Activated T-cell treated with anti-CD3 and anti-CD28 coated beads, Interleukin-2, amount 50 U/mL, for 24 hours (primary cell): ENCODE results near the gene NHS.

Experiments
- DNase-seq: peaks from one replicate; pipeline ENCODE4 v3.0.0-alpha.2; 2020
- H3K27ac Mint-ChIP-seq: 2 replicates; pipeline ENCODE4 v1.8.0; 2020; ENCODE audit warnings: mild to moderate bottlenecking, mixed read lengths
- H3K27me3 Mint-ChIP-seq: 2 replicates; pipeline ENCODE4 v1.8.0; 2020; ENCODE audit warnings: mixed read lengths
- H3K36me3 Mint-ChIP-seq: 2 replicates; pipeline ENCODE4 v1.8.0; 2020; ENCODE audit warnings: low read depth, mixed read lengths
- H3K4me1 Mint-ChIP-seq: 2 replicates; pipeline ENCODE4 v1.8.0; 2020; ENCODE audit warnings: low read depth, mixed read lengths
- H3K4me3 Mint-ChIP-seq: 2 replicates; pipeline ENCODE4 v1.8.0; 2020; ENCODE audit warnings: mild to moderate bottlenecking, moderate library complexity, mixed read lengths
- H3K9me3 Mint-ChIP-seq: 2 replicates; pipeline ENCODE4 v1.8.0; 2020; ENCODE audit warnings: mixed read lengths

The NHS gene

DNA sequence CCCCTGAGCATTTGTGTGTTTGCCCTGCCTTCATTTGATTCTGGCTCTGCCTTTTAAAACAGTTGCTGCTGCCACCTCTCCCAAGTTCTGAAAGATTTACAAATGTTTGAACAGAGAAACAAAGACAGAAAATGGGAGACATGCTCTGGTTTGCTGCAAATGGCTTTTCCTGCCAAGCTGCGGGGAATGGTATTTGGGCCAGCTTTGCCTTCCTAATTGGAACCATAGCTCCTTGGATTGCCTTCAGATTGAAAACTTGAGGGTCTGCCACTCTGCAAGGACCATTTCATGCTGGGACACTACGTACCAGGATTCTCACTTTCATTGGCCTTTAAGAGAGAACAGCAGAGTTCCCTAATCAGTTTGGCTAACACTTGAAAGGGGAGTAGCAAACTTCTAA, 74.9 kb downstream of the NHS start:
- peaks cover 29% of the 10 kb centered on the region for H3K27me3 Mint-ChIP-seq
- no peaks in the 10 kb centered on the region for H3K4me1 Mint-ChIP-seq
- no peak overlapping the region for H3K4me3 Mint-ChIP-seq
- no peaks in the 10 kb centered on the region for H3K9me3 Mint-ChIP-seq
- no peak for DNase-seq
- H3K27ac Mint-ChIP-seq, result no peak overlapping the region
- no peaks in the 10 kb centered on the region for H3K36me3 Mint-ChIP-seq

DNA sequence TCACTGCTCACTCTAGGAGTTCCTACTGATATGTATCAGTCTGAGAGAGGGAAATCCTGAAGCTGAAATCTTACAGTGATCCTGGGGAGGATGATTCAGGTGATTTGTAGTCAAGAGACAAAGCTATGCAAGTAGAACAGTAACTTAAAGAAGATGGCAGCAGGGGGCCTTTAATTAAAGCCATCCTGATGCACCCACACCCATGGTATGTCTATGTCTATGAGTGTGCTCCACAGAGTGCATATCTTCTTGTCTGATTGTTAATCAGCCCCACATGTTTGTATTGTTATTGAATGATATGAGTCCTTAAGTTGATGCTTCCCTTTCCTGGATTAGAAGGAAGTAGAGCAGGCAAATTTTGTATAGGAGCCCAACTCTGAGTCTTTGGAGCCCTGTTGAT, 78.8 kb downstream of the NHS start:
- H3K4me3 Mint-ChIP-seq, result no peak overlapping the region
- no peaks in the 10 kb centered on the region for H3K36me3 Mint-ChIP-seq
- no peak for DNase-seq
- H3K27ac Mint-ChIP-seq, result no peak overlapping the region
- H3K27me3 Mint-ChIP-seq, result peaks cover 26% of the 10 kb centered on the region
- H3K9me3 Mint-ChIP-seq, result no peaks in the 10 kb centered on the region
- no peaks in the 10 kb centered on the region for H3K4me1 Mint-ChIP-seq

DNA sequence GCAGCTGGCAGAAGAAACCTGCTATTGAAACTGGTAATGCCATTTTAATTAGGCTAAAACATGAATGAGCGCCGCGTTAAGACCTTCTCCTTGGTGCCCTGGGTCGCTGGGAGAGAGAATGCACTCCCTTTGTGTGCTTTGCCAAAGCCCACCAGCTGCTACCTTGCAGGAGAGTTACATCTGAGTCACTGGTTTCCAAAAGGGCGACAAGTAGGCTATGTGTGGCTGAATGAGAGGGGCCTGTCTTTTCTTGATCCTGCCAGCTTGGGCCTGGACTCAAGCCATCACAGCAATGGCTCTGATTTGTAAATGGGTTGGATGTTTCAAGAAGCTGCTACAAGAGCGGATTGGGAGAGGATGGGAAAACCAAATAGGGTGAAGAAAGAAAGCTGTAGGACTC, 81.5 kb downstream of the NHS start:
- Mint-ChIP-seq H3K36me3 (no peaks in the 10 kb centered on the region), H3K27ac (no peak overlapping the region), H3K4me3 (no peak overlapping the region), H3K4me1 (no peaks in the 10 kb centered on the region), H3K27me3 (peaks cover 36% of the 10 kb centered on the region), H3K9me3 (no peaks in the 10 kb centered on the region)
- DNase-seq, result no peak

DNA sequence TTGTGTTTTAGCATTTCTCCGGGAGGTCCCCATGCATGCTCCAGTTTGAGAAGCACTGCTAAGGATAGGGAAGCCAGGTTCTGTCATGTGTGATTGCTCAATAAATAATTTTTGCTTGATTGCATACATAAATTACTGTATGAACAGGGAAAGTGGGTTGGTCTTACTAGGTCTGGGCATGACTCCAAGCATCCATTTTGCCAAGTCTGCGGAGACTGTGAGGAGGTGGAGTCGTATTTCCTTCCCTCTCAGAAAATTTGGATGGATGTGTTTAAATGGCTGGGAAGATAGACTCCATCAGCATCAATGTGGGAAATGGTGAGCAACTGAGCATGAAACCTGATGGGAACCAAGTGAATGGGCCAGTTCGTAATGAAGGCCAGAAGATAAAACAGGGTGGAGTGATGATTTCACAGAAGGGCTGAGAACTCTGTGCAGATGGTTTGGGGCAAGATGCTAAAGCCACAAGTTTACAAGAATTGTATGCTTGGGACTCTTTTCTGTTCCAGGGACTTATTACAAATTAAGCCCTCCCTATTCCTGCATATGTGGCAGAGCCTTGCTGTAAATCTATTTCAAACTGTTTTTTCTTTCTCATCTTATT, 84.1 kb downstream of the NHS start:
- DNase-seq, result no peak
- Mint-ChIP-seq H3K9me3 (no peaks in the 10 kb centered on the region), H3K27me3 (peaks cover 48% of the 10 kb centered on the region), H3K27ac (no peak overlapping the region), H3K4me3 (no peak overlapping the region), H3K4me1 (no peaks in the 10 kb centered on the region), H3K36me3 (no peaks in the 10 kb centered on the region)

DNA sequence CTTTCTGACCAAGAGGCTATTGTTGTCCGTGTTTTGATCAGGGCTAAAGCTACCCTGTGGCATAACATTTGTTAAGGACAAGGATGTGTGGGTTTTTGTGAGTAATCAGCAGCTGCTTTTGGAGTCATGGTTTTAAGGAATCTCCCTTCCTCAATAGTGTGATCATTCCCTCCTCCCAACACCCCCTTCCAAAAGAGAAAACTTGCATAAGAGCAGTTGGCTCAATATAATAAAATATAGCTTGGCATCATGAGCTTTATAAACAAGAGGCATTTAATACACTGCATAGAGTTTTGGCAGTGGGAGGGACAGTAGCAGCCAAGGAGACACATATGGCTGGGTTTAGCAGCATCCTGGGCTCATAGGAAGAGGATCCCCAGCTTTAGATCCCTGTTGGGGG, 84.7 kb downstream of the NHS start:
- Mint-ChIP-seq H3K9me3 (no peaks in the 10 kb centered on the region), H3K27ac (no peak overlapping the region), H3K27me3 (peaks cover 44% of the 10 kb centered on the region), H3K4me3 (no peak overlapping the region), H3K36me3 (no peaks in the 10 kb centered on the region), H3K4me1 (no peaks in the 10 kb centered on the region)
- DNase-seq, result no peak

DNA sequence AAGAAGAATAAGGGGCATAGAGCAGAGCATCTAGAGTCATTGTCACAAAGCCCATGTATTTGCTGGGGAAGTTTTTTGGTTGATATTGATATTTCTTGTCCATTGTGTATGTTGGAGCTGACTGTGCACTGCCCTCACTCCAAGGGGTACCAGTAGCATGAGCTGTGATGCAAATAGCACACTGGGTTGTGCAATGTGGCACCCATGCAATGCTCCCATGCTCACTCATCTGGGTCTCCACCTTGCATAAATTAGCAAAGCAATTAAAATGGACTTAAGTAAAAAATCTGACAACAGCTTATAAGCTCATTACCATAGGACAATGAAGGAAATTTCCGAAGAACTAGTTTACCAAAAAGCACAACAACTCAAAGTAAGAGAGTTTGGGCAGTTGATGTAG, 87.9 kb downstream of the NHS start:
- H3K27ac Mint-ChIP-seq, result no peak overlapping the region
- no peaks in the 10 kb centered on the region for H3K9me3 Mint-ChIP-seq
- no peak overlapping the region for H3K4me3 Mint-ChIP-seq
- H3K36me3 Mint-ChIP-seq, result no peaks in the 10 kb centered on the region
- no peaks in the 10 kb centered on the region for H3K4me1 Mint-ChIP-seq
- peaks cover 44% of the 10 kb centered on the region for H3K27me3 Mint-ChIP-seq
- no peak for DNase-seq

DNA sequence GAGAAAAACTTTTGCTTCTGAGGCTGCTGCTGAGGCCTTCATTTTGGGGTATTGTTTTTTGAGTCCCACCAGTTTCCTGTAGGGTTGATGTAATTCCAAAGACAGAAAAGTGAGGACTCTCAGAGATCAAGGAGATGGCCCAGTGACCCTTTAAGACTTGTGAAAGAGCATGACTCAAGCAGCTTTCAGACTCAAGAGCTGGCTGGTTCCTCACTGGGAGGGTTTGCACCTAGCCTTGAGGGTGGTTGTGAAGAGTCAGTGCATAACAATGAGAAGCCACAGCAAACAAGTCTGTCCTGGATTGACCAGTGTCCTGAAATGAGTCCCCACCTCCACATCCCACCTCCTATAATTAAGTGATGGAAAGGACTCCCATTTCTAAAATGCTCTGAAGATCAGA, 89.2 kb downstream of the NHS start:
- Mint-ChIP-seq H3K27me3 (peaks cover 43% of the 10 kb centered on the region), H3K9me3 (no peaks in the 10 kb centered on the region), H3K4me3 (no peak overlapping the region), H3K36me3 (no peaks in the 10 kb centered on the region), H3K27ac (no peak overlapping the region), H3K4me1 (no peaks in the 10 kb centered on the region)
- DNase-seq, result no peak

DNA sequence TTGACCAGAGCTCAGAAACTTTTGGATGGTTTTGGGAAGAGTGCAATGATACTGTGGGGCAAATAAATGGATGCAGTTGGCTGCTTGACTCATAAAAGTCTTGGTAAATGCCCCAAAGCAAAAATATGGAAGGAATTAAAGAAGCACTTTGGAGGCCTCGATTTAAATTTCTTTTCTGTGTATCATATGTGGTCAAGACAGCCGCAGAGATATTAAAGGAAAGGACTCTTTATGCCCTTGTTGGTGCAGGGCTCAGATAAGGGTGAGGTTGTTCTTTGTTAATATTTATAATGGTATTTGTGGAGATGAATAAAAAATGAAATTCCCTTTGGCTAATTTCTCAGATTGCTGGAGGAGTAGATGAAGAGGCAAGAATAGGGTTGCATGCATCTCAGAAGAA, 90.2 kb downstream of the NHS start:
- Mint-ChIP-seq H3K4me1 (no peaks in the 10 kb centered on the region), H3K9me3 (no peaks in the 10 kb centered on the region), H3K27ac (no peak overlapping the region), H3K27me3 (peaks cover 44% of the 10 kb centered on the region), H3K36me3 (no peaks in the 10 kb centered on the region), H3K4me3 (no peak overlapping the region)
- no peak for DNase-seq

DNA sequence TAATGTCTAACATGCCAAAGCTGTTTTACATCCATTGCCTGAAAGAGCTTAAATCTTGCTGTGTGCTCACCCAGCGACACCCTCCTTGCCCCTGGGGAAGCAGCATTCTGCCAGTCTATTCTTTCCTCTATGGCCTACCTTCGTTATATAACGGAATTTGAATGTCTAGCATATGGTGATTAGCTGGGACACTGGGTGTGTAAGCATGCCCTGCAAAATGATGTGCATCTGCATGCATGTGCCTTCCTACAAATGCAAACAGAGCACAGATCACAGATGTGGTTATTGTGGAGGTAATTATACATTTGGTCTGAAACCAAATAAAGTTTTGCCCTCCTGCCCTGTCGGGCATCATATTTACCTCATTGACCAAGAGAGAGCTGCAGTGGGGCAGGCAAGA, 90.8 kb downstream of the NHS start:
- Mint-ChIP-seq H3K4me1 (no peaks in the 10 kb centered on the region), H3K36me3 (no peaks in the 10 kb centered on the region), H3K27ac (no peak overlapping the region), H3K27me3 (peaks cover 44% of the 10 kb centered on the region), H3K4me3 (no peak overlapping the region), H3K9me3 (no peaks in the 10 kb centered on the region)
- no peak for DNase-seq

DNA sequence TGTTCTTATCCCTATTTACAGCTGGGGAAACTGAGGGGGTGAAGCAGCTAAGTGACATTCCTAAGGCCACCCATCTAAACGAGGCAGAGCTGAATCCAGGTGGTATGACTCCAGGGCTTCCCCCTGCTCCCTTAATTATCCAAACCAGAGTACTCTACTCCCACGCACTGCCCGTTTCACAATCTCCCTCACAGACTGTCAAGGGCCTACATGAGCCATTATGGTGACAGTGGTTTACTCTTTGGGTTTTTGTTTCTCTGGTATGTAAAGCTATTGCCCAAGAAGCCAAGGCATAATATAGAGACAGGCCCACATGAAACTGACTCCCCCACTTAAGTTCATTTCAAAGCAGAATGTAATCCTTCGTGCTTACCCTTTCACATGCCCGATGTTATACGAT, 95.1 kb downstream of the NHS start:
- Mint-ChIP-seq H3K27me3 (peaks cover 35% of the 10 kb centered on the region), H3K4me1 (no peaks in the 10 kb centered on the region), H3K9me3 (no peaks in the 10 kb centered on the region), H3K4me3 (no peak overlapping the region), H3K36me3 (no peaks in the 10 kb centered on the region), H3K27ac (no peak overlapping the region)
- DNase-seq, result no peak

DNA sequence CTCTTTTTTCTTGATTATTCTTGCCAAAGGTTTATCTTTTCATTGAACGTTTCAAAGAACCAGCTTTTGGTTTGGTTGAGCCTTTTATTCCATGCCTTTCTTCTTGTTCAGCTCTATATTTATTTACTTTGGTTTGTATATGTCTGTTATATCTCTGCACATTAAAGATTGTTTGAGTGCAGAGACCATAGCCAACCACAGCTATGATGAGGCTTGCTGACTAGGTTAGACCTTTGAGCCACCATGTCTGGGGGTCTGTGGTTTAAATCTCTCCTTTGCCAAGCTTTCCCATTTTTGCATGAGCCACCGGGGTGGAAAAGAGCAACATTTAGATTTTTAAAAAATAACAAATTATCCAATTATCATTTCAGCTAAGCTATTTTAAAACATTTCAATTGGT, 96.1 kb downstream of the NHS start:
- DNase-seq, result no peak
- H3K9me3 Mint-ChIP-seq, result no peaks in the 10 kb centered on the region
- H3K4me1 Mint-ChIP-seq, result no peaks in the 10 kb centered on the region
- peaks cover 38% of the 10 kb centered on the region for H3K27me3 Mint-ChIP-seq
- H3K4me3 Mint-ChIP-seq, result no peak overlapping the region
- H3K27ac Mint-ChIP-seq, result no peak overlapping the region
- no peaks in the 10 kb centered on the region for H3K36me3 Mint-ChIP-seq

DNA sequence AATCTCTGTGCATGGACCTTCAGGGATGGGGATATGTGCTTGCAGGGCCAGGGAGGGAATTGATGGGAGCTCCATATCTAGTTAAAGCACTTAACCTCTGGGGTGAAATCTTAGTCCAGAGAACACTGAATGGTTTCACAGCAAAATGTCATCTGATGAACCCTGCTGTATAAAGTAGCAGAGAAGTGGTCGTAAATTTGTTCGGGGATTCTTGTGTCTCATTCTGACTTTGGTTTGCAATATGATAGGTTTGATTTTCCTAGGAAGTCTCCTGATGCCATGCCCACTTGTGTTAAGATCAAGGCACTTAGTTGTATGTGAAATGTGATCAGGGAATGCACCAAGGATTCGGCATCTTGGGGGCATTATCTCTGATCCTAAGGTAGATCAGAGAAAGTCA, 96.9 kb downstream of the NHS start:
- peaks cover 35% of the 10 kb centered on the region for H3K27me3 Mint-ChIP-seq
- H3K27ac Mint-ChIP-seq, result no peak overlapping the region
- H3K4me3 Mint-ChIP-seq, result no peak overlapping the region
- no peaks in the 10 kb centered on the region for H3K36me3 Mint-ChIP-seq
- DNase-seq, result no peak
- no peaks in the 10 kb centered on the region for H3K9me3 Mint-ChIP-seq
- H3K4me1 Mint-ChIP-seq, result no peaks in the 10 kb centered on the region

DNA sequence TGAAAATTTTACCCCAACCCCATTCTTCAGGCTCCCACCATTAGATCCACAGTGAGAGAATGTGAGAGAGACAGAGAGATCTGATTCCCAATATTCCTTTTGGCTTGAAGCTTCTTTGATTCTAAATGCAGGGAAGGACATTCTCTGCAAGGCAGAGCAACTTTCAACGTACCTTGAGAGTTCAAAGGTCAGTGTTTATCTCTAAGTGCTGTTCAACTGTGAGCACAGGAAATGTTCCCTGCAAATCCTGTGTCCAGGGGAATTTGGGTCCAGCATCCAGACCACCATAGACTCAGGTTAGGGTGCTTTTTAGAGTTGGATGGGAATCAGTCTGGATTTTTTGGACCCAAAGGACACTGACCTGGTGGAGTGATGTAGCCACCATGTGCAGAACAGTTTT, 97.4 kb downstream of the NHS start:
- no peak for DNase-seq
- no peak overlapping the region for H3K4me3 Mint-ChIP-seq
- H3K4me1 Mint-ChIP-seq, result no peaks in the 10 kb centered on the region
- H3K27ac Mint-ChIP-seq, result no peak overlapping the region
- peaks cover 39% of the 10 kb centered on the region for H3K27me3 Mint-ChIP-seq
- no peaks in the 10 kb centered on the region for H3K9me3 Mint-ChIP-seq
- no peaks in the 10 kb centered on the region for H3K36me3 Mint-ChIP-seq

DNA sequence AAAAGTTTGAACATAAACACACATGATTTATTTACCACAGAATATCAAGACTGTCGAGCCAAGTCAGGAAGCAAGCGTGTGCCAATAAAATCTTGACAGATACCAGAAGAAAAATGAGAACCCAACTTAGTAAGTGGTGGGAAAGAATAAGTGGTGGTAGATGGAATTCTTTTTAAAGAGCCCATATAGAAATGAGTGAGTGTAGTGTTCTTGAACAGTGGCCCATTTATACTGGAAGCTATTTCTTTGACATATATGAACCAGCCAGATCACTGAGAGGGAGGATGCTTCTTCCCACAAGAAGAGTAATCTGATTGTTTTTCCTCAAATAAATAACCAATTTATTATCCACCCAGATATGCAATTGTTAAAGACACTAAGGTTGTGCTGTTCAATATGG, 98.0 kb downstream of the NHS start:
- no peak for DNase-seq
- no peak overlapping the region for H3K4me3 Mint-ChIP-seq
- H3K27ac Mint-ChIP-seq, result no peak overlapping the region
- H3K27me3 Mint-ChIP-seq, result peaks cover 40% of the 10 kb centered on the region
- H3K4me1 Mint-ChIP-seq, result no peaks in the 10 kb centered on the region
- no peaks in the 10 kb centered on the region for H3K9me3 Mint-ChIP-seq
- H3K36me3 Mint-ChIP-seq, result no peaks in the 10 kb centered on the region

DNA sequence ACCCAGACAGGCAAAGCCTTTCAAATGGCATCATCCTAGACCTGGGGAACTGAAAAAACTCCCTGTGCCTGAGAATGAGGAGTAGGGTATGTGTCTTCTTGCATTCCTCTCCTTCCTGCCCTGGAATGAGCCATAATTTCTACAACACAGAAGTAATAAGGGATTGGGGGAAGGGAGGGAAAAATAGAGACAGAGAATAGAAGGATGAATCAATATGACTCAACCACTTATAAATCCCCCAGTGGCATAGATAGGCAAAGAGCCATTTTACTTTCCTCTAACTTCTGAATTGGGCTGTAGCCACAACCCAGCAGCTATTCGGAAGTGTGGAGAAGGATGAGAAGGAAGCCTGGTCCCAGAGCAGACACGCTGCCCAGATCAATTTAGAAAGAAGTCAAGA, 99.9 kb downstream of the NHS start:
- no peak for DNase-seq
- peaks cover 45% of the 10 kb centered on the region for H3K27me3 Mint-ChIP-seq
- no peaks in the 10 kb centered on the region for H3K9me3 Mint-ChIP-seq
- no peaks in the 10 kb centered on the region for H3K36me3 Mint-ChIP-seq
- no peak overlapping the region for H3K27ac Mint-ChIP-seq
- no peak overlapping the region for H3K4me3 Mint-ChIP-seq
- no peaks in the 10 kb centered on the region for H3K4me1 Mint-ChIP-seq

DNA sequence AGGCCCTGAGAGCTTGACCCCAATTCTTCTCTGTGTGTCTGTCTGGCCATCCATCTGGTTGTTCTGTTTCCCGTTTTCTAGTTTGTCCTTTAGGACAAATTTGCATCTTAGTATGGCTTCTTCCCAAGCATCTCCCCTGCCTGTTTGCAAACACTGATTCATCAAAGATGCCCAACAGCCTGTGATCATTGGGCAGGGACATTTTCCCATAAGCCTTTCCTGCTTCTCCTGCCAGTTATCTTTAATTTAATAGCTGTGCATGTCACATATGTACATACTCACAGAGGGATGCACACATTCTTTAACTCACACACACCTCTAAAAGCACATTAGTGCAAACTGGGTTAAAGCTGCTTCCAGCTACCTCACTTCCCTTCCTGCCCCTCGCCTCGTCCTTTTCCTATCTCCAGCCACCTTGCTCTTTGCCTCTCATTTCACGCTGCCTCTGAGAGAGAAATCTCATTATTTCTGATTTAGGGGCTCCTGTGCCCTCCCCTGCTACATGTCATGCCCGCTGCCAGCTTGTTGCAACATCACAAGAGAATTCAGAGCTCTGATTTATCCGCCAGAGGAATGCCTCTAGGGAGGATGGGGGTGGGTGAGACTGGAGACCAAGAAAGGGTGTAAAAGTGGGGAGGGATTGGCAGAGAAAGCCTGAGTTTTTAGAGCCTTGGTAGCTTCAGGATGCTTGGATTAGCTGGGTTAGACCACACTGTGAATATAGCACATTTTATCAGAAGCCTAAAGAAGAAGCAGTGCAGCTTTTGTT, 100.6 kb downstream of the NHS start:
- no peak overlapping the region for H3K27ac Mint-ChIP-seq
- peaks cover 38% of the 10 kb centered on the region for H3K27me3 Mint-ChIP-seq
- no peak overlapping the region for H3K4me3 Mint-ChIP-seq
- no peaks in the 10 kb centered on the region for H3K4me1 Mint-ChIP-seq
- no peaks in the 10 kb centered on the region for H3K36me3 Mint-ChIP-seq
- DNase-seq, result no peak
- no peaks in the 10 kb centered on the region for H3K9me3 Mint-ChIP-seq
